ENCODE data around the gene WDR1.

The WDR1 gene

DNA sequence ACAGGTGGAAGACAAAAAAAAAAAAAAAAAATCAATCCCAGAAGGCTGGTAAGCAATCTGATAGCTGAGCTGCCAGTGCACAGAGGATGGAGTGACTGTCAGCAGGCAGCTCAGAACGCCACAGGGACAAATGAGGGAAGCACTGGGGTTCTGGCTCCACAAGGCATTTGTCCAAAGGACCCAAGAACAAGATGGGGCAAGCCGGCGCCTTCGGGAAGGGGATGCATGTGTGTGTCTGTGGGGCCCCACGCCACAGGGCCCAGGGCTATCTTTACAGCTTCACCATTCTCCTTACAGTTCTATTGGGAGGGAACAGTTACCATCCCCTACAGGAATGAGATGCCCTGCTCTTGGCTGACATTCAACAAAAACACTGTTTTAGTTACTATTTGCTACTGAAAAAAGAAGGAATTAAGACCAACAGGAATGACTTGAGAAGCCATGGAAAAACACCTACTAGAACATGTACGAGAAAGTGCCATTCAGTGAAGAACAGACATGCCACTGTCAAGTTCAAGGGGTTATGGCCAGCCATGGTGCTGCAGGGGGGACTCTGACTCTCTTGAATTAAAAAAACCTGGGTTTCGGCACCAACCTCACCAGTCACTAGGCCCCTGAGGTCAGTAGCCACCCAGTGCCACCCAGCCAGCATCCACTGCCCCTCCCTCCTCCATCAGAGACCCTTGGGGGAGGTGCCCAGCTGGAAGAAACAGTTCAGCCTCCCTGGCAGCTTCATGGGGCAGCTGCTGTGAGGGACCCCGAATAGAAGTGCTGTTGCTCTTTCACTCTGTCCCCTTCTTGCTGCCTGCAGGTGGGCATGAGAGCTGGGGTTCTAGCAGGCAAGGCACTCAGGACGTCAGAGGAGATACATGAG, 18.5 kb downstream of the WDR1 start:
- no peak for DNase-seq

DNA sequence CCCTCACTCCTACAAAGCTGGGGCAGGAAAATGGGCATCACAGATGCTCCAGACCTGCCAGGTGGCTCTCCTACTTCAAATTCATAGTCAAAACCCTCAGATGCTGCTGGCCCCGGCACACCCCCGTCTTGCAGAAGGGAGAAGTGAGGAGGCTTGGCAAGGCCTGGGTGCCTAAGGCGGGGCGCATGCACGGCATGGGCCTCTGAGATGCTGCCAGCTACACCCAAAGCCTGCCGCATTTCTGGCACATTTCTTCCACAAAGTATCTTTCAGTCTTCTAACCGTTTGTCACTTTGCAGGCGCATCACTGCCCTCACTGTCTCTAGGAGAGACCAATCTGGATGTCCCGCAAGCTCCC, 19.6 kb downstream of the WDR1 start:
- DNase-seq = no peak

DNA sequence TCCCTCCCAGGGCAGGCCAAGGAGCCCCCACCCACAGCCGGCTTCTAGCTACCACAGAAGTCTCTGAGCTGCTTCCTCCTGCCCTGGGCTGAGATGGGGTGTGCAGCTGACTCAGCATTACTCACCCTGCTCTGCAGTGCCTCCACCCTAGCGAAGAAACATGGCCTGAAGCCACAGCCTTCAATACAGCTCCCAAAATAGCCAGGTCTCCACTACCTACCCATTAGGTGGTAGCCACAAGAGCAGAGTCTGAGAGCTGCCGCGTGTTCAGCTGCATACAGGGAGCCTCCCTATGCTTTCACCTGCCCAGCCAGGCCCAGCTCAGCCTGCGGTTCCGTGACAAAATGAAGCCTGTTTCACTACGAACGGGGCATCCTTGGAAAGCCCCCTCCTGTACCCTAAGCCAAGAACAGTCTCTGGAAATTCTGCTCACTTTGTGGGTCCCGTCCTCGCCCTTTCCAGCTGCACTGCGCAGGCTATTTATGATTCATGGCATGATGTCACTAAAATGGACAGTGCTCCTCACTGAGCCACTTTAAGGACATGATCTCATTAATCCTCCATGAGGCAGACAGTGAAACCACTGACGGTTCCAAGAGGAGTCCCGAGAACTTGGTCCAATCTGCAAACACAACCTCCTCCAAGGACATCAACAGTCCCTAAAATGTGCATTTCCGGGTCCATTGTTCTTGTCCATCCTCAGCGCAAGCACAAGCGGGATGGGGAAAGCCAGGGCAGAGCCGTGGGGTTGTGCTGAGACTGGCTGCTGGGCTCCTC, 20.2 kb downstream of the WDR1 start:
- no peak for DNase-seq

DNA sequence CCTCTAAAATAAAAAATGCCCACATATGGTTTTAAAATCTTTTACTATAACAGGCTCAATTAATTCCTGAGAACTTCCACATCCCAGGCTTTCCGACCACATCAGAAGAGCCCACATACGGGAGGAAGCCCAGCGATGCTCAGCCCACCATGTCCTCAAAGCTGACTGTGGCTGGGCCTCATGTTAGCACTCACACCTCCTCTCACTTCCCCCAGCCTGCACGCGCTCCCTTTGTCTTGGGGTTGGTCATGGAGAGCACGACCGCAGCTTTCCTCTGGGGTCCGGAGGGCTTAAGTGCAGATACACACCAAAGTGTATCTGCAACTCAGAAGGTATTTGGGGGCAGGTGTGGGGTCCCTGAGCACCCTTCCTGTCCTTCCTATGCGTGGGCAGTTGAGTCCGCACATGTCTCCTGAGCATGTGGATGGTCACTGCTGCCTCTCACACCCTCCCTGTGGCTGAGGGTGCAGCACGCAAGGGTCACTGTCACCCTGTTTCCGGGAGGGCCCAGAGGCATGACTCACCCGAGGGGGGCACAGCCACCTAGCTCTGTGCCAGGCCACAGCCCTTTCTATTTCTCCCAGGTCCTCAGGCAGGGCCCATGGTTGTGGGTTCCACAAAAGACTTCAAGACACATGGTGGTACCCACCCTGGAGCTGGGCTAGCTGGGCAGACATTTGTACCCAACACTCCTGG, 21.2 kb downstream of the WDR1 start:
- DNase-seq = no peak

DNA sequence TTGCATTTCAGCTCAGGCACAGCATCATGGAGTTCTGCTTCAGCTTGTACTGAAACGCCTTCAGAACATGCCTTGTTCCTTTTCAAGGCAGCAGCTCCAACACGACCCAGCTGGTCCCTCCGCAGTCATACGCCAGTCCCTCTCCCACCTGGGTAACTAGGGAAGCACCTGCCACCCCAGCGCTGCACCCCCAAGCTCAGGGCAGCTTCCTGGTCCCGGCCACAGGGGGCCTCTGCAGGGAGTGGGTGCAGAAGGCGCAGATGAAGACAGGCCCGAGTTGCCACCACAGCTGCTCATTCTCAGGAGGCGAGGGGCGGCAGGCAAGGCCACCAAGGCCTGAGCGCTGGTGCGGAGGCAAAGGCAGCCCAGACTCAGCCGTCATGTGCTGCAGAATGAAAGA, 21.8 kb downstream of the WDR1 start:
- DNase-seq = no peak

DNA sequence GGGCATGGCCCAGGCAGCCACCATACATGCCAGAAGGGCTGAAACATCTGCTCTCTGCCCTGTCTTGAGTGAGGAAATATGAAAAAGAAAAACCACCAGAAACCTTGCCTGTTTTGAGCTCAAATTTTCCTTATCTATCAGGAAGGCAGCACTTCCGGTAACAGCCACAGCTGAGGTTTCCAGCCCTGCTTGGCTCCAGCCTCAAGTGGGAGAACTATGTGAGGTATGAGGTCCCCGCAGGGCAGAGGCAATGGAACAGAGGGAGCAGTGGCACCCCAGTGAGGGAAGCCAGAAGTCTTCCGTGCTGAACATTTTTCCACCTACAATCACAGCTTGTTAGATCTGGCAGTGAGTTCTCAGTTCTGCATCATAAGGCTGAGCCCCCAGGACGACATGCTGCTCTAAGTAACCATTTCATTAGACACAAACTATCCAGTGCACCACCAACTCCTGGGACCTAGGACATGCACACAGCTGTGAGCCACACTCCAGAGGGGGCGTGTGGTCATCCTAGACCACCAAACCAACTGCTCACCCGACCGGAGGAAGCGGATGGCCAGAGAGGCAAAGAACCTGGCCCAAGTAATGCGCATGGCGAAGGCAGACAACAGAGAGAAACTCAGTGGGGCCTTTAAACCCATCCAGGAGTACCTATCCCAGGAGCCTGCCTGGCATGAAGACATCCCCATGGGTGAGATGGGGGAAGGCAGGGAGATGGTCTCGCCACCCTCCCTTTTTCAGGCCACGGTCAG, 22.6 kb downstream of the WDR1 start:
- no peak for DNase-seq

DNA sequence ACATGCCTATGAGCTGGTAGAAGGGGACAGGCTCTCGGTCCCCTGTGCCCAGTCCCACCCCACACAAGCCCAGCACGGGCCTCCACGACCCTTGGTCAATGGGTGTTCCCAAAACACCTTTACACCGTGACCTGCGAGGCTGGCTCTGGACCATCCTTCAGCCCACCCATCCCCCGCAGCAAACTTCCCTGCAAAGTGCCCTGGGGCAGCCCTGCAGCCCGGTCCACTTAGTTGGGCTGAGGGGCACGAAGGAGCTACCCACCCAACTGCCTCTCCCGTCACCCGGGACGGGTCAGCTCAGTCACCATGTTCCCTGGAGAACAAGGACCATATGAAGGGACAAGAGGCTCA, 23.4 kb downstream of the WDR1 start:
- no peak for DNase-seq

DNA sequence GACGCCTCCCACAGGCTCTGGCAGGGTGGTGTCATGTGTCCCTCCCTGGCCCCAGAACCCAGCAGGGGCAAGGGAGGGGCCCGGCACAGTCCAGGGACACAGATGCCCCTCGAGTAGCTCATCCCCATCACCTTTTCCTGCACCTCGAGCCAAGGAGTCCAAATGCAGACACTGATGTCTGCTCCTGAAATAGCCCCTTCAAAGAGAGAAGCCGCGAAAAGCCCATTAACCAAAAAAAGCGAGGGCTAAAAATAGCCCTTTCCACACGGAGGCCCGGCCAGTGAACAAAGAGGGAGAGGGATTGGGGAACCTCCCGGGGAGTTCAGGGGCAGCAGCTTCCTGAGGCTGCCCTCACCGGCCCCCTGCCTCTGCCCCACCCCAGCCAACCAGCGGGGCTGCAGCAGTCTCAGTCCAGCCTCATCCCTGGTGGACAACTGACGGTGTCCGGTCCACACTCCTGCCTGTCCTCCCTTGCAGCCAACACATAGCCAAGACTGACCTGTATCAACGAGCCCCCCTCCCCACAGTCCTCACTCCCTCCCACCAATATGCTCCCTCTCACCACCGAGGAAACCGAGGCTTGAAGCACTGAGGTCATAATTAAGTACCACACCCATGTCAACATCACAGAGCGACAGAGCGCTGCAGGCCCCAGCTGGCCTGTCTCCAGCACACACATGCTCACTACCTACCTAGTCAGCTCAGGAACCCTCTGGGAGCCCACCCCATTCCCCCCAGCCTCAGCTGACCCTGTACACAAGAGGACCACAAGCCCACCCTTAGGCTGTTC, 23.9 kb downstream of the WDR1 start:
- no peak for DNase-seq

DNA sequence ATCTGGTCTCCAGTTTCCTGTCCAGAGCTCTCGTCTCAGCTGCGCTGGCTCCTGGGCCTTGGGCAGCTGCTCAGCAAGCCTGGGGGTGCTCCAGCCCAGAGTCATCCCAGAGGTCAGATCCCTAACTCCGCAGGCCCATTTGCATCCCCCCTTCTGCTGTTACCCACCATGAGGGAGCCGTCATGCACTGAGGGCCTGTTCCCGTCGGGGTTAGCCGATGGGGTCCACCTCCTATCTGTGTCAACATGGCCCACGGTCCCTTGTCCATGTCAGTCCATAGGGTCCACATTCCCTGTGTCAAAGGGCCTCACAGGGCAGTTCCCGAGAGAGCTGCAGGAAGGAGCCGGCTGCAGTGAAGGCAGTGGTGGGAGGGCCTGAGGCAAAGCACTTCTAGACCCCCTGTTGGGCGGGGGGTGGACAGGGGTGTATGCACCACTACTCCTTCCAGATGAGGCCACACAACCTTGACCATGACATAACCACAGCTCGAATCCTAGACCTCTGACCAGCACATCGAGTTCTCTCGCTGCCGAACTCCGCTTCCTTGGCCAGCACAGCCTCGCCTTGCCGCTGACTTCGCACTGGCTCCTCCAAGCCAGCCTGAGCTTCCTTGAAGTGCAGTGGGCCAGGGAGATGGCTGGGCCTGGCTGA, 24.9 kb downstream of the WDR1 start:
- no peak for DNase-seq

DNA sequence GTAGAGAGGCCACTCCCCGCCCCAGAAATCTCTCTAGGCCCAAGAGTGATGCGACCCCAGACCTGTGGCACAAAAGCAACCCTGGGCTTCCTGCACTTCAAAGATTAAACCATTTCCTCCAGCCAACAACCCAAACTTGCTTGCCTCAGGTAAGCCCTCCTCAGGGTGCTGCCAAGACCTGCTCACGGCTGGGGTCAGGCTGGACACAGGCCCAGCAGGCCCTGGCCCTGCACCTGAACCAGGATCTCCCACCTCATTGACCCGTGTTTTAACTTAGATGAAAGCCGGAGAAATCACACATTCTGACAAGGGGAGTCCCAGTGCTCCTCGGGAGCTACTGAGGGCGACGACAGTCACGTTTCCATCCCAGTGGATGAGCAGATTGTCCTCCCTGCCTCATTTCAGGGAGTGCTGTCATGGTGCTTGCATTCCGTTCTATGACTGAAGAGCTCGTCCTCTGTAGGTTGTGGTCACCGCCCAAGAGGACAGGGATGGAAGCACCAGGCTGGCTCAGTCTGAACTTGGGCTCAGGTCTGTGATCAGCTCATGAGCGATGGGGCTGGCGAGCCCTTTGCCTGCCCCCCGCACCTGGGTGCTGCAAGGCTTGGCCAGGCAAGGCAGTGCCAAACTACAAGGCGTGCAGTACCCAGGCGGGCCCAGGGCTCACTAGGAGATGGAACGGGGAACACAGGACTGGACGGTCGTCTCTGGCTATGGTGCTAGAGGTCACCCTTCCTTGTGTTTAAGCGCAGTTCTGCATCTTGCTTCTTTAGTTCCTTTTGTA, 25.9 kb downstream of the WDR1 start:
- no peak for DNase-seq

DNA sequence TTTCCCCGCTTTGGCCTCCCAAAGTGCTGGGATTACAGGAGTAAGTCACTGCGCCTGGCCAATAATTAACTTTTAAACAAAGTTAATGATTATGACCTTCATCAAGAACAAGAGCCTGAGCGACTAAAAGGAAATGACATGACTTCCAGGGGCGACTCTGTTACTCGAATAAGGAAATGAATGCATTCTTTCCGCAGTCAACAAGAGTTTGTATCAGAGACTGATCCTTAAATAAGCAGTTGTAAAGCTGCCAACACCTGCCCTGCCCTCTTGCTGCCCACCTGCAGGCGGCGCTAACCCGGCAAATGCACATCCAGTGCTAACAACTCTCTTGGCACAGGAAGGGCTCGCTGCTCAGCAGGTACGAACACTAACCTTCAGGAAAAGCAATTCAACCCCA, 27.3 kb downstream of the WDR1 start:
- DNase-seq = no peak

DNA sequence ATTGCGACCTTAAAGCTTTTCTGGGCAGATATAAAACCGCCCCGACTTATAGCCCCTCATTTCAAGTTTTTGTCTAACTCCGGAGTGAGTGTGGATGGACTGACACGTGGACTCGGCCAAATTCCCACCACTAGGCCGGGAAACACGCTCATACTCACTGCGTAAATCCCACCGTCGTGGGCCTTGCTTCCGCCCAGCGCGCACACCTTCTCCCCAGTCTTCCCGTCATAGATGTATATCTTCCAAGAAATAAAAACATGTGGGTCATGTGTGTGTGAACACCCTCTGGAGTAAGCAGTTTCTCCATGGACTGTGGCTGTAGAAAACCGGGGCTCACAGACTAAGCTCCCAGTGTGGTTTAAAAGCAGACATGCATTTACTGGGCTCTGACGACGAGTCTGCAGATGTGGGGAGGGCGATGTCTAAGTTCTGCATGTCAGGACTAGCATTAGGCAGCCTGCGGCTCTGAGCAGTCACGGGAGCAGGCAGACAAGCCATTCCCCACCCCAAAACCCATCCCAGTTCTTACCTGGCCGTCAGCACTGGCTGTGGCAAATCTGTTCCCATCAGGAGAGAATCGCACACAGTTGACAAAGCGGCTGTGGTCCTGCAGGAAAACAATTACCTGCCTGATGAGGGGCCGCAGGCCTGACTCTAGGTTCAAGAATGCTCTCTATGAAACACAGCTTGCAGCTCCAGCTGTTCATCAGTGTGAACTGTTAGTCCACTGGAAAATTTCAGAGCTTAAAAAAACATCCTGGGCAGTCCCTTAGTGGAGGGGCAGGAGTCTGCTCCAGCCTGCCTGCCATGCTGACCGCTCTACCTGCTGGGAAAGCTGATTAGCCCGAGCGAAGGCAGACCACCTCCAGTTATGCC, 28.2 kb downstream of the WDR1 start:
- DNase-seq = no peak

DNA sequence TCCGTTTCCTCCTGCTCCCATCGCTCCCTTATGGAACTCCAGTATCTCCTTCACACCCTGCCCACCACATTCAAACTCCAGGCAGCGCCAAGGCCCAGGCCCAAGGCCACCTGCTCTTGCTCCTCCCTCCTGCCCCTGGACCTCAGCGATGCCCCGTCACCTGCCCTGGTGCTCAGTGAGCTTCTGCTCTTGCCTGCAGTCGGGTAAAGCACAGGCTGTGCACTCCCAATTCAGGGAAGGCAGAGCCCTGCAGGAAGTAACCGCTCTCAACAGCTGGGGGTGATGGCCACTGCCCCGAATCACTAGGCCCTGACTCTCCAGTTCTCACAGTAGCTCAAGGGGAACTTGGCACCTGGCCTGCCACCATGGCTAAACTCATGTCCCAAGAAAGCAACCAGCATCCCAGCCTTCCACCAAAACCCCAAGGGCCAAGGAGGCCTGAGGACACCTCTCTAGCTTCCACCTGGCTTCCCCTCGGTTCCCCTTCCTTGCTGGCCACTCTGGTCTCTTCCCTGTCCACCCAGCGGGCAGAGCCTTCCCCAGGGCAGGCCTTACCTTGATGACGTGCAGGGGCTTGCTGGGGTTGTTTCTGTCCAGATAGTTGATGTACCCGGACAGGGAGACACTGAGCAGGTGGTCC, 29.3 kb downstream of the WDR1 start:
- DNase-seq = no peak

DNA sequence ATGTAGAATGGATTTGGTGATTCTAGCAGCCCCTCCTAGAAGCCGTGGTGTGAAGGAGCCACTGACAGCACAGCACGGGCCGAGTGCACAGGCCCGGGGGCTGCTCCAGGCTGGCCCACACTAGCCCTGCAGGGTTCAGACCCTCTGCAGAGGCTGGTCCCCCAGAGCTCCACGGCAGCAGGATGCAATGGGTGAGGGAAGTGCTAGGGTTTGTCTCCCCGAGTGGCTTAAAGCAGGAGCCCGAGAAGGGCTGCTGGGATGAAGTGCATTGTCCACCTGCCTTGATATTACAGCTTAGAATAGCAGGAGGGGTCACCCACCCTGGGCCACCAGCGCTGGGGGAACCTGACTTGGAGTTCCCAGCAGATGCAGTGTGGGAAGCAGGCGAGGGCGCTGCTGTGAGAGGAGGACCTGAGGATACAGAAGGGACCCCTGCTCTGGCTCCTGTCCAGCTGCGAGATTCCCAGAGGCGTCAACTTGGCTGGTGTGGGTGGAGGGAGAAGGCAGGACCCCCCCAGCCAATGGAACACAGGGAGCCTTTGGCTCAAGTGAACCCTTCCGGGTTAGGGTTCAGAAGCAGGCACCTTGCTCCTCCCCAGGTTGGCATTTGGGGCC, 30.0 kb downstream of the WDR1 start:
- DNase-seq = no peak

DNA sequence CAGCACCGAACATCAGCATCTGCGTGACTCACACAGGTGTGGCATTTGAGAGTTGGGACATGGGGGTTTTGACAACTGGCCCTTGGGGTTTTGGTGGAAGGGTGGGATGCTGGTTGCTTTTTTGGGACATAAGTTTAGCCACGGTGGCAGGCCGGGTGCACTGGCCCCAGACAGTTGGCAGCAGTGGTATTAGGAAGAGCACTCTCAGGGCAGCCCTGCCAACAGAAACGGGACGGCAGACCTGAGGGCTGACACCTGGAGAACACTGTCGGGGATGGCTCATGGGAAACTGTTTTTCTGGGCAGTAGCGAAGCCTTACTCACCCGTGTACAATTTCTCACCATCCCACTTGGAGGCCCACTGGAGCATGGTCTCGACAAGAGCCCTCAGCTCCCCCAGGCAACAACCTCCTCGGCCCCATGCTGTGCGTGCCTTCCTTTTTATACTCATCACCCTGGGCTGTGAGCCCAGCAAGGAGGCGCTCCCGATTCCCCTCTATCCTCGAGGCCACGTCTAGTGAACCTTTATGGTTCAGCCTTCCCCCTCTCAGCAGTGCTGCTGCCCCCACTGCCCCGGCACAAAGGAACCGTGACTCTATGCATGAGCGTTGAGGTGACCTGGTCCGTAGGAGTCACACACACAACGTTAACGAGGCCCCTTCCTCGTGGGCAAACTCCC, 30.6 kb downstream of the WDR1 start:
- DNase-seq = no peak

DNA sequence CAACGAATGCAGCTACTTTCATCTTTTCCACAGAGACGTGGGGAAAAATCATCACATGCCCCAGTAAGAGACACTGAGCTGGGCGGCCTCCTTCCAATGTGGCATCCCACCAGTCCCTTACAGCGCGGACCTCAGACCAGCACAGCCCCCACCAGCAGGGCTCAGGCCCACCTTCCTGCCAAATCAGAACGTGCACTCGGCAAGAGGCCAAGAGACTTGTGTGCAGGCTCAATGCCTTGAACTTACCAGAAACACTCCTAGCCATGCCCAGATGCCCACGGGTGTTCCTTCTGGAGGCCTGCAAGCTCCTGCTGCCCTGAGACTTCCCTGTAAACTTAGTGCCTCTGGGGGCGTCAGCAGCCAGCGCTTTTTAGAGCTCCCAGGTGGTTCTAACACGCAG, 31.2 kb downstream of the WDR1 start:
- DNase-seq = no peak

DNA sequence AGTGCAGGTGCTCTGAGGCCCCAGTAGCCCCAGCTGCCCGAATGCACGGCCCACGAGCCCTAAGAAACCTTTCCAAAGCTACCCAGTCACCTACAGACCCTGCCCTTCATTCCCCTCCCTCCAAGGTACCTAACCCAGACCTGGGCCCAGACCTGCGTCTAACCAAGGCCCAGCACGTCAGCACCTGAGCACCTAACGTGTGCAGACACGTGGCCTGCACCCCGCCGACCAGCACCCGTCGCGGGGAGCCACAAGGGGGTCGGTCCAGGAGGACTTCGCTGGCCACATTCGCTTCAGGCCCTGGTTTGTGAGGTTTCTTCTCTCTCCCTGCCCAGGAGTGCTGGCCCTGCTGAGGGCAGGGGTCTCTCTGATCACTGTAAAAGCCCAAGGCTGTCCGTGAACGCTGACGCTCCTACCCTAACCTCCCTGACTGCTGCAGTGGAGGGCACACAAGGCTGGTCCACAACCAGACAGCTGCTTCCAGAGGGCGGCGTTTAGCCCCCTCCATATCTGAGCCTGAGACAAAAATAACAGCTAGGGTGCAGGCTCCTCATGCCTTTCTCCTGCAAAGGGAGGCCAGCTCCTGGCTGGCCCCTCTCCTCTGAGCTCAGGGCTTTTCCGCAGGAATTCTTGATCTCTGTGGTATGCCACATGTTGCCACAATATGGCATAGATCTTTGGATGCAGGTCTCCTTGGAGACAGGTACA, 31.8 kb downstream of the WDR1 start:
- no peak for DNase-seq
